ENCODE data around the gene PAK4. TPM values are rescaled to one million over a fixed set of nuclear protein-coding genes. Genes with fewer than 3 reads are reported as not detected.

PAK4 gene
- total and polyA plus RNA-seq, 2 experiments from 2014 or later: 20.3 to 39.6 TPM

GRCh38 chr19:39168258-39169142, 42.9 kb downstream of the PAK4 start:
- Histone ChIP-seq H3K79me2 (peaks cover 47% of the 10 kb centered on the region), H3K27ac (no peak overlapping the region), H3K9me3 (ENCODE audit: low read depth) (no peaks in the 10 kb centered on the region), H3K9me2 (replicated peaks; ENCODE audit: insufficient read depth) (no peaks in the 10 kb centered on the region), H3K27me3 (no peaks in the 10 kb centered on the region), H3K4me2 (no peak overlapping the region), H3K4me3 (no peak overlapping the region), H4K20me1 (ENCODE audit: insufficient read depth, poor library complexity, severe bottlenecking) (peaks cover 37% of the 10 kb centered on the region), H3K36me3 (replicated peaks; ENCODE audit: insufficient read depth, low read depth) (no peaks in the 10 kb centered on the region), H3K4me1 (ENCODE audit: insufficient read depth) (peaks cover 21% of the 10 kb centered on the region), H2AFZ (no peak overlapping the region)
- DNase-seq (ENCODE audit: low spot score): no peak
- TF ChIP-seq EZH2 (IDR thresholded peaks at IDR 0.05; ENCODE audit: borderline replicate concordance) (no peak), EZH2phosphoT487 (IDR thresholded peaks at IDR 0.05; ENCODE audit: low read depth, severe bottlenecking, unreplicated experiment) (no peak), CTCF (IDR thresholded peaks at IDR 0.05; ENCODE audit: poor library complexity) (no peak)
- 91% methylated on average over 18 of the region's 23 CpGs for WGBS (ENCODE audit: low lambda C conversion rate, missing lambda C conversion rate)

DNA sequence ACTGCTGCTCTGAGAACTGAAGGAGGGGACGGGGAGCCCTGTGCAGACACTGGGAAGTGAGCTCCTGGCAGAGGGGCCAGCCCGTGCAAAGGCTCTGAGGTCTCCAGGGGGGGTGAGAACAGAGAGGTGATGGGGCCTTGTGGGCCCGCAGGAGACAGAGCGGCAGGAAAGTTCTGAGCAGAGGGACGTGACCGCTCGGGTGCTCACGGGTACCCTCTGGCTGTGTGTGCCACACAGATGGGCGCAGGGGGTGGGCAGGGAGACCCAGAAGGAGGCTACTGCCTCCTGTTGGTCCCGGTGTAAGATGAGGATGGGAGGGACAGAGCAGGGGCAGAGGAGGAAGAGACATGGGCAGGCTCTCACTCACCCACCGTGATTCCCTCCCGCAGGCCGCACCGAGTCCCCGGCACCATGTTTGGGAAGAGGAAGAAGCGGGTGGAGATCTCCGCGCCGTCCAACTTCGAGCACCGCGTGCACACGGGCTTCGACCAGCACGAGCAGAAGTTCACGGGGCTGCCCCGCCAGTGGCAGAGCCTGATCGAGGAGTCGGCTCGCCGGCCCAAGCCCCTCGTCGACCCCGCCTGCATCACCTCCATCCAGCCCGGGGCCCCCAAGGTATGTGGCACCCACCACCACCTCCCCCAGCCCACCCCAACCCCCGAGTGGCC, 43.7 kb downstream of the PAK4 start:
- no peak overlapping the region for H2AFZ ChIP-seq
- H4K20me1 ChIP-seq (ENCODE audit: insufficient read depth, poor library complexity, severe bottlenecking): peaks cover 31% of the 10 kb centered on the region
- H3K9me3 ChIP-seq (ENCODE audit: low read depth): no peaks in the 10 kb centered on the region
- H3K27ac ChIP-seq: no peak overlapping the region
- H3K36me3 ChIP-seq (replicated peaks; ENCODE audit: insufficient read depth, low read depth): no peaks in the 10 kb centered on the region
- H3K79me2 ChIP-seq: peaks cover 39% of the 10 kb centered on the region
- no peak for DNase-seq (ENCODE audit: low spot score)
- TF ChIP-seq EZH2 (IDR thresholded peaks at IDR 0.05; ENCODE audit: borderline replicate concordance) (no peak), CTCF (IDR thresholded peaks at IDR 0.05; ENCODE audit: poor library complexity) (no peak), EZH2phosphoT487 (IDR thresholded peaks at IDR 0.05; ENCODE audit: low read depth, severe bottlenecking, unreplicated experiment) (no peak)
- H3K27me3 ChIP-seq: no peaks in the 10 kb centered on the region
- WGBS (ENCODE audit: low lambda C conversion rate, missing lambda C conversion rate): 99% methylated on average over 20 of the region's 36 CpGs
- H3K4me3 ChIP-seq: no peak overlapping the region
- H3K4me1 ChIP-seq (ENCODE audit: insufficient read depth): peaks cover 21% of the 10 kb centered on the region
- no peak overlapping the region for H3K4me2 ChIP-seq
- H3K9me2 ChIP-seq (replicated peaks; ENCODE audit: insufficient read depth): no peaks in the 10 kb centered on the region

DNA sequence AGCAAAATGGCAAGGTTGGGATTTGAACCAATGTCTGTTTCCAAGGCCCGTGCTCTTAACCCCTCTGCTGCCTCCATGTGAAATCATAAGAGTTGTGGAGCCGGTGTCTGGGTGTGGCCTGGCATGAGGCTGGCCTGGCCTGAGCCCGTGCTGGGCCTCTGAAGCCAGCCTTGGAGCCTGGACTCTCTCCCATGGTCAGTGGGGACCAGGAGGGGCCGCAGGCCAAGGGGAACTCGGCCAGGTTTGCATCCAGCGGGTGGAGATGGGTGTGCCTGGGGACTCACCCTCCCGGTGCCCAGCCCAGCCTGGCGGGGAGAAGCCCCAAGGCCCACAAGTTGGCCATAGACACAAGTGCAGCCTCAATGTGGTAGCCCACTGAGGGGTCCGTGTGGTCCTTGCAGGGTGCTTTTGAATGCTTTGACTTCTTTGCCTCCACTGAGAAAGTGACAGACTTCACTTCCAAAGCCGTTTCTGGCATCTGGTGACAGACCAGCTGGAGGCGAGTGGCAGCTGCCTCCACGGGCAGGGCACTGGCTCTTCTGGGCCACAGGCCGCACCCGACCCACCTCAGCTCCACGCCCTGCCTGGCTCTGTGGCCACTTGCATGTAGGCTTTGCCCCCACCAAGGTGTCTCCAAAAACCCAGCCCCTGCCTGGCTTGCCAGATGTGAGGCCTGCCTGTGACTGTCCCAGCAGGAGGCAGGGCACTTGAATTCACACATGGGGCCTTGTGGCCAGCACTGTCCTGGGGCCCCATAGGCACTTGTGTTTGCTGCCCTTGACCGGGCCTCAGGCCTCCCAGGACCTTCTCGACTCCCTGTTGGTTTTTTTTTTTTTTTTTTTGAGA, 45.0 kb downstream of the PAK4 start:
- Histone ChIP-seq H3K9me2 (replicated peaks; ENCODE audit: insufficient read depth) (no peaks in the 10 kb centered on the region), H2AFZ (no peak overlapping the region), H3K79me2 (peaks cover 28% of the 10 kb centered on the region), H3K27ac (no peak overlapping the region), H3K27me3 (no peaks in the 10 kb centered on the region), H3K36me3 (replicated peaks; ENCODE audit: insufficient read depth, low read depth) (no peaks in the 10 kb centered on the region), H3K4me2 (no peak overlapping the region), H3K9me3 (ENCODE audit: low read depth) (no peaks in the 10 kb centered on the region), H3K4me3 (no peak overlapping the region), H3K4me1 (ENCODE audit: insufficient read depth) (peaks cover 21% of the 10 kb centered on the region), H4K20me1 (ENCODE audit: insufficient read depth, poor library complexity, severe bottlenecking) (peaks cover 25% of the 10 kb centered on the region)
- TF ChIP-seq EZH2phosphoT487 (IDR thresholded peaks at IDR 0.05; ENCODE audit: low read depth, severe bottlenecking, unreplicated experiment) (no peak), CTCF (IDR thresholded peaks at IDR 0.05; ENCODE audit: poor library complexity) (no peak), EZH2 (IDR thresholded peaks at IDR 0.05; ENCODE audit: borderline replicate concordance) (no peak)
- WGBS (ENCODE audit: low lambda C conversion rate, missing lambda C conversion rate): 89% methylated on average over 17 of the region's 17 CpGs
- no peak for DNase-seq (ENCODE audit: low spot score)
